ENCODE data around the gene RBPJL. TPM values are rescaled to one million over a fixed set of nuclear protein-coding genes. Genes with fewer than 3 reads are reported as not detected.

RBPJL gene
- total and polyA plus RNA-seq, 2 of the 8 experiments (the other 6 are each of a cell fraction or from before 2014, with no cell fraction given), result 0.67 to 1.3 TPM

DNA sequence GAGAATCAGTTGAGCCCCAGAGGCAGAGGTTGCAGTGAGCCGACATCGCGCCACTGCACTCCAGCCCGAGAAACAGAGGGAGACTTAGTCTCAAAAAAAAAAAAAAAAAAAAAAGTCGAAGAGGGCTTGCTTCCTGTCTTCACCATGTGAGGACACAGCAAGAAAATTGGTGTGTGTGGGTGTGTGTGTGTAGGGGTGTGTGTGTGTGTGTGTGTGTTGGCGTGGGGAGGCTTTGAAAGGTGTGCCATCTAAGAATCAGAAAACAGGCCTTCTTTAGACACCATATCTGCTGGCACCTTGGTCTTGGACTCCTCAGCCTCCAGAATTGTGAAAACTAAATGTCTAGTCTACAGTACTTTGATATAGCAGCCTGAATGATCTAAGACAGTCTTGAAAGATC lies 6.9 kb upstream of the RBPJL start:
- no peaks in the 10 kb centered on the region for H3K79me1 ChIP-seq (ENCODE audit: low read depth, low read length)
- H3K36me3 ChIP-seq (ENCODE audit: control insufficient read depth in 2 of 4, insufficient read depth in 4 of 4, low read length in 3 of 4), result 0 out of 8 replicates have a peak, but pooled peaks cover 0 to under 1% (median 0%) of the 10 kb centered on the region in 4 experiments
- no peak overlapping the region for H2BK5ac ChIP-seq (ENCODE audit: low read depth, low read length)
- H3K4me2 ChIP-seq (ENCODE audit: insufficient read depth in 1 of 2, low read depth in 2 of 2, low read length in 2 of 2), result no peak overlapping the region
- no peak overlapping the region for H3K14ac ChIP-seq (ENCODE audit: insufficient read length)
- no peak overlapping the region for H4K91ac ChIP-seq (replicated peaks; ENCODE audit: insufficient read length, low read length)
- peaks cover 0 to 5% (median 1%) of the 10 kb centered on the region in 4 experiments; a peak in 2 of 7 replicates for H3K4me1 ChIP-seq (replicated peaks in 1 of 4; ENCODE audit: control insufficient read depth in 3 of 4, insufficient read depth in 4 of 4, low read length in 3 of 4)
- H3K27me3 ChIP-seq (replicated peaks in 1 of 4; ENCODE audit: control insufficient read depth in 3 of 4, extremely low read depth in 1 of 4, insufficient read depth in 3 of 4, low read length in 3 of 4), result 0 out of 7 replicates have a peak, but pooled peaks cover 0 to under 1% (median 0%) of the 10 kb centered on the region in 4 experiments
- H4K8ac ChIP-seq (ENCODE audit: extremely low read depth, insufficient read depth, low read length), result no peak overlapping the region
- ChIA-PET POLR2A (ENCODE audit: partially characterized antibody) (no interaction called here), CTCF (ENCODE audit: partially characterized antibody) (no interaction called here)
- no peak overlapping the region for H3K27ac ChIP-seq (ENCODE audit: low read depth, low read length)
- H2AFZ ChIP-seq (ENCODE audit: low read length), result no peak overlapping the region
- H3K9me3 ChIP-seq (ENCODE audit: insufficient read depth in 2 of 2, low read depth in 1 of 2, low read length in 1 of 2), result peaks cover 4 to 5% of the 10 kb centered on the region in 2 experiments
- H2BK12ac ChIP-seq (ENCODE audit: low read depth, low read length), result no peak overlapping the region
- H3K23me2 ChIP-seq (ENCODE audit: low read depth, low read length), result no peaks in the 10 kb centered on the region
- H2AK5ac ChIP-seq (ENCODE audit: low read depth, low read length), result no peak overlapping the region
- no peak overlapping the region for H3K56ac ChIP-seq (replicated peaks; ENCODE audit: insufficient read length, low read depth, low read length)
- no peaks in the 10 kb centered on the region for H4K20me1 ChIP-seq (replicated peaks in 1 of 2; ENCODE audit: control insufficient read depth in 1 of 2, insufficient read depth in 2 of 2, low read length in 2 of 2)
- DNase-seq (ENCODE audit: low read depth in 1 of 2, low spot score in 2 of 2) (no peak), FAIRE-seq (no peak)
- H3K18ac ChIP-seq (ENCODE audit: extremely low read depth, low read length), result no peak overlapping the region
- H3K4ac ChIP-seq (replicated peaks; ENCODE audit: insufficient read length, low read depth, low read length), result no peak overlapping the region
- no peak overlapping the region for H3K9ac ChIP-seq (replicated peaks in 1 of 4; ENCODE audit: extremely low read depth in 1 of 4, low read depth in 3 of 4, low read length in 3 of 4)
- TF ChIP-seq BACH1 (IDR thresholded peaks at IDR 0.05; ENCODE audit: low read length) (no peak), RNF2 (IDR thresholded peaks at IDR 0.05; ENCODE audit: borderline replicate concordance, low read depth, low read length, missing control alignments, poor library complexity, severe bottlenecking) (no peak), NRF1 (IDR thresholded peaks at IDR 0.05; ENCODE audit: low read depth, low read length) (no peak), MAFK (IDR thresholded peaks at IDR 0.05; ENCODE audit: low read depth, low read length) (no peak), RAD21 (IDR thresholded peaks at IDR 0.05 in 1 of 2, conservative IDR thresholded peaks at IDR 0.05 in 1 of 2; ENCODE audit: low read depth in 2 of 2, low read length in 2 of 2) (no peak), TAF7 (optimal IDR thresholded peaks at IDR 0.05; ENCODE audit: borderline replicate concordance, low read depth, low read length) (no peak), CTBP2 (IDR thresholded peaks at IDR 0.05; ENCODE audit: borderline replicate concordance, insufficient read depth, insufficient read length, low read length) (no peak), ATF3 (IDR thresholded peaks at IDR 0.05; ENCODE audit: insufficient read depth, low read depth, low read length) (no peak), KDM1A (IDR thresholded peaks at IDR 0.05; ENCODE audit: borderline replicate concordance, low read length) (no peak), TEAD4 (IDR thresholded peaks at IDR 0.05; ENCODE audit: low read depth, low read length) (no peak)
- no peak overlapping the region for H3K23ac ChIP-seq (ENCODE audit: insufficient read length)
- H3K79me2 ChIP-seq (ENCODE audit: control insufficient read depth in 1 of 2, insufficient read depth in 2 of 2, low read length in 2 of 2), result no peaks in the 10 kb centered on the region
- 93% methylated on average over 4 of the region's 6 CpGs; no CpG with 5 or more reads in 1 of the 2 experiments for WGBS, 2 experiments (ENCODE audit: extremely low coverage in 1 of 2, insufficient coverage in 1 of 2, insufficient read length in 1 of 2, insufficient replicate concordance in 2 of 2, low coverage in 1 of 2, low lambda C conversion rate in 2 of 2, missing lambda C conversion rate in 1 of 2)
- H2BK120ac ChIP-seq (replicated peaks; ENCODE audit: low read depth, low read length), result no peak overlapping the region
- H4K5ac ChIP-seq (ENCODE audit: insufficient read length, low read depth, low read length), result no peak overlapping the region
- no peak overlapping the region for H2BK15ac ChIP-seq (ENCODE audit: low read length)
- no peak overlapping the region for H3K4me3 ChIP-seq (ENCODE audit: extremely low read depth in 1 of 4, insufficient read depth in 2 of 4, low read depth in 3 of 4, low read length in 4 of 4)
- no peak overlapping the region for H2BK20ac ChIP-seq (ENCODE audit: low read length)
